ENCODE results near the gene AP3M1. TPM values are rescaled to one million over a fixed set of nuclear protein-coding genes. Genes with fewer than 3 reads are reported as not detected.

Gene AP3M1
- 10 to 100 TPM; 26.5 to 36.4 (median 31.4) TPM for total RNA-seq

GRCh38 chr10:74150204-74150989 lies at the start of gene AP3M1:
TSS of gene AP3M1 (minus strand) at chr10:74150828. CDS start at chr10:74138379, 12,449 bp downstream.
- H3K9me3 ChIP-seq, result no peaks in the 10 kb centered on the region
- WGBS, result 0% methylated on average over 21 of the region's 32 CpGs
- peak within 1 kb of the TSS; percentile 72 to 91 (median 78) for H3K4me3 ChIP-seq
- no peaks in the 10 kb centered on the region for H3K27me3 ChIP-seq
- H3K36me3 ChIP-seq, result peaks cover 0 to 5% (median 1%) of the 10 kb centered on the region in 4 donors
- peak; percentile 94 for DNase-seq (ENCODE audit: extremely low spot score)
- H3K4me1 ChIP-seq, result peaks cover 39 to 74% (median 61%) of the 10 kb centered on the region in 4 donors
- peak within 1 kb of the TSS; percentile 83 to 94 (median 91) for H3K27ac ChIP-seq (replicated peaks in 1 of 4)
- TF ChIP-seq POLR2A (IDR thresholded peaks at IDR 0.05; ENCODE audit: low read depth) (no peak), POLR2AphosphoS5 (IDR thresholded peaks at IDR 0.05) (no peak), EP300 (IDR thresholded peaks at IDR 0.05) (no peak), CTCF (IDR thresholded peaks at IDR 0.05) (no peak)
- intact Hi-C loops (cut with DNase I), result no loop called here

GRCh38 chr10:74199315-74199714 lies 48.7 kb upstream of the AP3M1 start:
- Histone ChIP-seq H3K27ac (replicated peaks in 1 of 4) (no peak overlapping the region), H3K36me3 (peaks cover 0 to 5% (median 0%) of the 10 kb centered on the region in 4 donors), H3K27me3 (no peaks in the 10 kb centered on the region), H3K4me1 (no peaks in the 10 kb centered on the region), H3K9me3 (no peaks in the 10 kb centered on the region), H3K4me3 (no peak overlapping the region)
- no peak for TF ChIP-seq CTCF (IDR thresholded peaks at IDR 0.05)
- TF ChIP-seq EP300 (IDR thresholded peaks at IDR 0.05), result no peak
- TF ChIP-seq POLR2AphosphoS5 (IDR thresholded peaks at IDR 0.05), result no peak
- TF ChIP-seq POLR2A (IDR thresholded peaks at IDR 0.05; ENCODE audit: low read depth), result no peak
- DNase-seq (ENCODE audit: extremely low spot score), result no peak
- WGBS, result 97% methylated on average over 4 of the region's 4 CpGs
- intact Hi-C loops (cut with DNase I), result no loop called here

GRCh38 chr10:74194999-74195398 lies 44.4 kb upstream of the AP3M1 start:
- no peaks in the 10 kb centered on the region for H3K27me3 ChIP-seq
- no peaks in the 10 kb centered on the region for H3K36me3 ChIP-seq
- H3K27ac ChIP-seq (replicated peaks in 1 of 4), result no peak overlapping the region
- H3K9me3 ChIP-seq, result no peaks in the 10 kb centered on the region
- peaks cover 1 to 14% (median 11%) of the 10 kb centered on the region in 4 donors for H3K4me1 ChIP-seq
- 66% methylated on average over 3 of the region's 3 CpGs for WGBS
- no peak for DNase-seq (ENCODE audit: extremely low spot score)
- intact Hi-C loops (cut with DNase I), result no loop called here
- TF ChIP-seq EP300 (IDR thresholded peaks at IDR 0.05) (no peak), POLR2AphosphoS5 (IDR thresholded peaks at IDR 0.05) (no peak), POLR2A (IDR thresholded peaks at IDR 0.05; ENCODE audit: low read depth) (no peak), CTCF (IDR thresholded peaks at IDR 0.05) (no peak)
- H3K4me3 ChIP-seq, result no peak overlapping the region

GRCh38 chr10:74194545-74194944 lies 43.9 kb upstream of the AP3M1 start:
- Histone ChIP-seq H3K9me3 (no peaks in the 10 kb centered on the region), H3K4me3 (no peak overlapping the region), H3K27ac (replicated peaks in 1 of 4) (no peak overlapping the region), H3K36me3 (no peaks in the 10 kb centered on the region), H3K27me3 (no peaks in the 10 kb centered on the region), H3K4me1 (peaks cover 6 to 19% (median 13%) of the 10 kb centered on the region in 4 donors)
- intact Hi-C loops (cut with DNase I), result no loop called here
- no peak for DNase-seq (ENCODE audit: extremely low spot score)
- TF ChIP-seq POLR2AphosphoS5 (IDR thresholded peaks at IDR 0.05), result no peak
- no peak for TF ChIP-seq EP300 (IDR thresholded peaks at IDR 0.05)
- TF ChIP-seq POLR2A (IDR thresholded peaks at IDR 0.05; ENCODE audit: low read depth), result no peak
- TF ChIP-seq CTCF (IDR thresholded peaks at IDR 0.05), result no peak
- WGBS, result 85% methylated on average over 3 of the region's 3 CpGs
